ENCODE measurements around the gene GJE1.

GJE1 gene

DNA sequence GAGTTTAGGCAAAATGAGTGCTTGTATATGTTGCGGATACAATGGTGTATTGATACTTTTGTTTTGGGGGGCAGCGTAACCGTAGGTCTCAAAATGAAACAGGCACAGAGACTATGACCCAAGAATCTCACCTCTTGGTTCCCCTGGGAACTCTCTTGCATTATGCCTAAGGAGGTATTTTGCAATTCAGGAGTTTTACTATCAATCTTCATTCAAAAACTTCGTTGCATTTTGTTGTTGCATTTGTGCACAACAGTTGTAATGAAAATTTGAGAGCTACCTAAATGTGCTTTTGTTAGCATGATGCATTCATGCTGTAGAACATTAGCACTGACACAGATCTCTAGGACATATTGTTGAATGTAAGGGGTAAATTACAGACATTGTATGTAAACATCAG, 32.5 kb downstream of the GJE1 start:
- no peak for DNase-seq (ENCODE audit: low spot score)

DNA sequence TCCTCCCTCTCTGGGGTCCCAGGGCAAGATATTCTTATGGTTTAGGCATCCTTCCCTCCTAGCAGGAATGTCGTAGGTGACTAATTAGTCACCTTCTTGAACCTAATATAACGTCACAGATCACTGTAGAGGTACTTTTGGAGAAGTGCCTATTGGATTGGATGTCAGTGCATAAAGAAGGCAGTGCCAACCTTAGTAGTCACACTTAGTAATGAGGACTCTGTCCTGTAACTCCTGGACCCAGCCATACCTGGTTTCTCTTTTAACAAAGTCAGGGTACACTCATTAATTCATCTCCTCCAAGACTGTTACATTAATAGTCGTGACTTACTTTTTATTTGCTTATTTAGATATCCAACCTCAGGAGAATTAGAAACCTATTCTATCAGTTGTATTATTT, 34.3 kb downstream of the GJE1 start:
- no peak for DNase-seq (ENCODE audit: low spot score)

GRCh38 chr6:142167486-142167885, 34.8 kb downstream of the GJE1 start:
- DNase-seq (ENCODE audit: low spot score) = no peak

- no peak for DNase-seq (ENCODE audit: low spot score)
Measured at GRCh38 chr6:142171351-142171750, 38.6 kb downstream of the GJE1 start.

DNA sequence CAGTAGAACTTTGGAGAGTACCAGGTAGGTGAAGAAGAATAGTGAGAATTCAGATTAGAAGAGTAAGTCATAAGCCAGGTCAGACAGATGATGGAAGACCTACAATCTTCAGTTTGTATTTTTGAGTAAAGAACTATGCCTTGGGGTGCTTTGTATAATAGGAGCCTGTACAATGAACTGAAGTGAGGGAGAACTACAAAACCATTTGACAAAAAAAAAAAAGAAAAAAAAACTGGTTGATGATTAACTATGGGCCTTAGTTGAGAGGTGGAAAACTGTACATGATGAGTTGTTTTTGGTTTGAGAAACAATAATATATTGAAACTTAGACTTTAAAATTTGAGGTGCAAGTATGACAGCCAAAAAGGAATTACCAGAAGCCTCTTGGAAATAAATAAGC, 40.0 kb downstream of the GJE1 start:
- DNase-seq (ENCODE audit: low spot score) = no peak

DNA sequence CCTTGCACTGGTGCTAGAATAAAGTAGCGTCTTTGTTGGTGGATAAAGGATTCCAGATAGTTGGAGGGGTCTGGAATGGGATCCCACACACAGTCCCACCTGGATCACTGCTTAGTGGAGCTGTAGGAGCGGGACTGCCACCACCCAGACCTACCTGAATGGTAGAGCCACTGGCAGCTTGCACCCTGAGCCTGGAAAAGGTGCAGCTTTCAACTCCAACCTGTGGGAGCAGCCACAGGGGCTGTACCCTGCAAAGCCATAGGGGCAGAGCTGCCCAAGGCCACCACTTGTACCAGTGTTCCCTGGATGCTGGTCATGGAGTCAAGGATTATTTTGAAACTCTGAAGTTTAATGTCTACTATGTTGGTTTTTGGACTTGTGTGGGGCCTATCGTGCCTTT, 41.3 kb downstream of the GJE1 start:
- DNase-seq (ENCODE audit: low spot score) = no peak

DNA sequence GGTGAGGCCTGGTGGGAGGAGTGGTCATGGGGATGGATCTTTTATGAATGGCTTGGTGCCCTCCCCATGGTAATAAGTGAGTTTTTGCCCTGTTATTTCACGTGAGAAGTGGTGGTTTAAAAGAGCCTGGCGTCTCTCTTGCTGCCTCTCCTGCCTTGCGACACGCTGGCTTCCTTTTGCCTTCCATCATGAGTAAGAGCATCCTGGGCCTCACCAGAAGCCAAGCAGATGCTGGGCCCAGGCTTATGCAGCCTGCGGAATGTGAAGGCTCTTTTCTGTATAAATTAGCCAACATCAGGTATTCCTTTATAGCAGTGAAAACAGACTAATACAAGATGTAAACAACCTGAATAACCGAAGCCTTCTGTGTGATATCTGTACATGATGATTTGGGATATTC, 42.0 kb downstream of the GJE1 start:
- DNase-seq (ENCODE audit: low spot score) = no peak

GRCh38 chr6:142178129-142178528, 45.4 kb downstream of the GJE1 start:
- no peak for DNase-seq (ENCODE audit: low spot score)

DNA sequence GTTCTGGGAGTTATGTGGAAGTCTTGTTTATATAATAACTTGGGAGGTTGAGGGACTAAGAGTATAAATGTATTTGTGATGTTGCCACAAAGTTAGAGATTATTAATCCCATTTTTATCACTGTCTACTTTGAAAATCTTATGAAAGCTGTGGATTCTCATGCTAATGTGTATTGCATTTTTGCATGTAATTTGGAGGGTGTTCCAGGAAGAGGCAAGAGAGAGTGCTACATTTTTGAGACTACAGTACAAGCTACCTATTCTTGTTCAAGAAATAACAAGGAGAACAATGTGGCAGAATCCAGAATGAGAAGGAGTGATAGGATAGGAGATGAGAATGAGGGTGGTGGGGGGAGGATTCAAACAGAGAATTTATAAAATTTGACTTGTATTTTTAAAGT, 49.3 kb downstream of the GJE1 start:
- DNase-seq (ENCODE audit: low spot score) = no peak

DNA sequence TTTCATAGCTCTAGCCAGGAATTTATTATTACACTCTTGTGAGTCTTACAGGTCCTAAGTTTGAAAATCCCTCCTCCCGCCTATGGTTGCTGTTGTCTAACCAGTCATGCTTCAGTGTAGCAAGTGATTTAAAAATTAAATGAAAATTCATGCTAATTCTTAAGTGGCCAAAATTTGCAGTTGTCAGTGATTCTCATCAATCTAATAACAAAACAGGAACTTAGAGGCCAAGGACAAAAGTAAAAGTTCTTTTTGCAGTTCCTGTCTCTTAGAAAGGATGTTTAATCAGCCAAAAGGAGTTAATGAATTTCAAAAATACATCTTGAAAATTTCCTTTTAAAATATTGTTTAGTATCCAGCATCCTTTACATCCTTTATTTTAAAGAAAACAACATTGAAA, 50.6 kb downstream of the GJE1 start:
- no peak for DNase-seq (ENCODE audit: low spot score)

- no peak for DNase-seq (ENCODE audit: low spot score)
Measured at GRCh38 chr6:142184307-142184706, 51.6 kb downstream of the GJE1 start.
